IMR-90 (cell line): ENCODE data around the gene CLEC10A. TPM values are rescaled to one million over a fixed set of nuclear protein-coding genes. Genes with fewer than 3 reads are reported as not detected.

Source experiments
- ATAC-seq: fragments of 200-7000 bp; cut with Tn5 transposase; 2 replicates; pipeline ENCODE4 v1.9.1; 2020; ENCODE audit warnings: low read depth, mild to moderate bottlenecking, moderate library complexity
- BruUV-seq: library from RNA; stranded (reverse); fragments of 400-500 nt; replicated peaks from 2 replicates; lab custom pipeline; 2021; lab: Mats Ljungman, UMichigan
- CTCF ChIA-PET: fragments of 300-600 bp; formaldehyde crosslinking; extraction: SDS; loops from one replicate; lab custom pipeline; 2021; ENCODE audit warnings: antibody characterized with exemption; lab: Yijun Ruan, JAX
- POLR2A ChIA-PET: fragments of 300-600 bp; sonication (Branson Sonifier 250); formaldehyde crosslinking; loops from one replicate; lab custom pipeline; 2022; ENCODE audit warnings: antibody characterized with exemption; ENCODE audit not compliant: unreplicated experiment; lab: Charles Lee
- DNase-seq: peaks from one replicate; pipeline ENCODE4 v3.0.0; 2013
- H2AFZ ChIP-seq: replicated peaks from 2 replicates; pipeline ENCODE3; 2013; ENCODE audit warnings: low read length, mild to moderate bottlenecking; ENCODE audit not compliant: poor library complexity
- H2AK5ac ChIP-seq: 2 replicates; pipeline ENCODE4 v1.6.1; 2013; ENCODE audit warnings: low read depth, low read length, inconsistent platforms
- H2AK9ac ChIP-seq: replicated peaks from 2 replicates; pipeline ENCODE3; 2013; ENCODE audit warnings: mild to moderate bottlenecking, low read depth, low read length, moderate library complexity; ENCODE audit not compliant: poor library complexity
- H2BK120ac ChIP-seq: 2 replicates; pipeline ENCODE4 v1.6.1; 2013; ENCODE audit warnings: low read depth, low read length, inconsistent platforms
- H2BK15ac ChIP-seq: 3 replicates; pipeline ENCODE4 v1.6.1; 2013; ENCODE audit warnings: low read depth, low read length, inconsistent platforms
- H2BK20ac ChIP-seq: 2 replicates; pipeline ENCODE4 v1.6.1; 2013; ENCODE audit warnings: low read depth, mild to moderate bottlenecking, inconsistent platforms, low read length, moderate library complexity
- H2BK5ac ChIP-seq: 2 replicates; pipeline ENCODE4 v1.6.1; 2013; ENCODE audit warnings: mild to moderate bottlenecking, low read depth, low read length, inconsistent platforms; ENCODE audit not compliant: poor library complexity, severe bottlenecking
- H3K14ac ChIP-seq: replicated peaks from 2 replicates; pipeline ENCODE4 v1.6.1; 2013; ENCODE audit warnings: low read depth, low read length, inconsistent platforms
- H3K18ac ChIP-seq: 2 replicates; pipeline ENCODE4 v1.6.1; 2013; ENCODE audit warnings: low read depth, low read length, control low read depth
- H3K23ac ChIP-seq: 2 replicates; pipeline ENCODE4 v1.6.1; 2013; ENCODE audit warnings: low read depth, low read length, inconsistent platforms
- H3K27ac ChIP-seq: 2 replicates; pipeline ENCODE4 v1.5.1; 2013; ENCODE audit warnings: mild to moderate bottlenecking, control low read depth, low read length; ENCODE audit not compliant: insufficient read depth
- H3K27me3 ChIP-seq: 2 replicates; pipeline ENCODE4 v1.6.1; 2013; ENCODE audit warnings: low read length; ENCODE audit not compliant: control insufficient read depth, insufficient read depth
- H3K36me3 ChIP-seq: 2 replicates; pipeline ENCODE4 v1.6.1; 2013; ENCODE audit warnings: low read length, mixed read lengths; ENCODE audit not compliant: control insufficient read depth, insufficient read depth
- H3K4ac ChIP-seq: 2 replicates; pipeline ENCODE4 v1.6.1; 2013; ENCODE audit warnings: low read depth, low read length, inconsistent platforms
- H3K4me1 ChIP-seq: 2 replicates; pipeline ENCODE4 v1.6.1; 2013; ENCODE audit warnings: low read length, mixed read lengths; ENCODE audit not compliant: control insufficient read depth, insufficient read depth
- H3K4me2 ChIP-seq: 2 replicates; pipeline ENCODE4 v1.6.1; 2013; ENCODE audit warnings: low read depth, mild to moderate bottlenecking, control low read depth, low read length, moderate library complexity
- H3K4me3 ChIP-seq: 2 replicates; pipeline ENCODE4 v1.5.1; 2013; ENCODE audit warnings: low read depth, mild to moderate bottlenecking, control low read depth, low read length, moderate library complexity; ENCODE audit not compliant: insufficient read depth
- H3K56ac ChIP-seq: 2 replicates; pipeline ENCODE4 v1.6.1; 2013; ENCODE audit warnings: low read length, inconsistent platforms; ENCODE audit not compliant: insufficient read depth; ENCODE audit errors: extremely low read depth
- H3K79me1 ChIP-seq, 2 experiments: 2 replicates each; pipeline ENCODE4 v1.6.1; 2013; ENCODE audit warnings: low read length in 2 of 2, inconsistent platforms in 1 of 2, low read depth in 1 of 2
- H3K9ac ChIP-seq: 2 replicates; pipeline ENCODE4 v1.6.1; 2013; ENCODE audit warnings: low read depth, low read length, control low read depth
- H3K9me1 ChIP-seq: 2 replicates; pipeline ENCODE4 v1.6.1; 2013; ENCODE audit warnings: low read length, inconsistent platforms; ENCODE audit not compliant: insufficient read depth
- H3K9me3 ChIP-seq: 2 replicates; pipeline ENCODE4 v1.6.1; 2013; ENCODE audit warnings: low read length; ENCODE audit not compliant: control insufficient read depth, insufficient read depth
- H4K20me1 ChIP-seq: 2 replicates; pipeline ENCODE4 v1.6.1; 2013; ENCODE audit warnings: low read length, inconsistent platforms; ENCODE audit not compliant: insufficient read depth
- H4K5ac ChIP-seq: 2 replicates; pipeline ENCODE4 v1.6.1; 2013; ENCODE audit warnings: mild to moderate bottlenecking, low read depth, low read length, control low read depth
- H4K8ac ChIP-seq, 2 experiments: 2 replicates each; pipeline ENCODE4 v1.6.1; 2013; ENCODE audit warnings: low read depth in 2 of 2, low read length in 2 of 2, control low read depth in 1 of 2, inconsistent platforms in 1 of 2
- H4K91ac ChIP-seq: 2 replicates; pipeline ENCODE4 v1.6.1; 2013; ENCODE audit warnings: low read depth, low read length, inconsistent platforms; ENCODE audit not compliant: insufficient read depth
- BHLHE40 ChIP-seq: fragments of 150-350 bp; IDR thresholded peaks from 2 replicates; pipeline ENCODE4 v1.6.1; 2016; ENCODE audit warnings: mild to moderate bottlenecking, low read depth, low read length
- CEBPB ChIP-seq: IDR thresholded peaks from 2 replicates; pipeline ENCODE4 v1.6.1; 2012; ENCODE audit warnings: low read depth, low read length, improper control_type of control experiment
- CHD1 ChIP-seq: IDR thresholded peaks from 2 replicates; pipeline ENCODE4 v1.6.1; 2012; ENCODE audit warnings: low read depth, low read length, improper control_type of control experiment
- CTCF ChIP-seq: conservative IDR thresholded peaks from 2 replicates; pipeline ENCODE4 v1.5.1; 2012; ENCODE audit warnings: mild to moderate bottlenecking, low read depth, low read length, improper control_type of control experiment
- ELK1 ChIP-seq: fragments of 150-350 bp; IDR thresholded peaks from 2 replicates; pipeline ENCODE4 v1.6.1; 2016; ENCODE audit warnings: low read depth, mild to moderate bottlenecking, low read length, moderate library complexity, borderline replicate concordance
- FOS ChIP-seq: fragments of 150-350 bp; IDR thresholded peaks from 2 replicates; pipeline ENCODE4 v1.6.1; 2016; ENCODE audit warnings: low read depth, low read length
- NFE2L2 ChIP-seq: fragments of 150-350 bp; IDR thresholded peaks from 2 replicates; pipeline ENCODE4 v1.6.1; 2016; ENCODE audit warnings: low read depth, mild to moderate bottlenecking, low read length
- POLR2A ChIP-seq: IDR thresholded peaks from 2 replicates; pipeline ENCODE4 v1.6.1; 2012; ENCODE audit warnings: mild to moderate bottlenecking, low read depth, low read length
- RAD21 ChIP-seq: IDR thresholded peaks from 2 replicates; pipeline ENCODE4 v1.6.1; 2012; ENCODE audit warnings: low read length, improper control_type of control experiment
- RCOR1 ChIP-seq: IDR thresholded peaks from 2 replicates; pipeline ENCODE4 v1.6.1; 2012; ENCODE audit warnings: mild to moderate bottlenecking, low read length, improper control_type of control experiment; ENCODE audit not compliant: insufficient replicate concordance
- RFX5 ChIP-seq: IDR thresholded peaks from 2 replicates; pipeline ENCODE4 v1.8.0; 2012; ENCODE audit warnings: low read depth, mild to moderate bottlenecking, low read length, moderate library complexity
- SMC3 ChIP-seq: fragments of 150-350 bp; IDR thresholded peaks from 2 replicates; pipeline ENCODE4 v1.6.1; 2016; ENCODE audit warnings: low read depth, mild to moderate bottlenecking, antibody characterized with exemption, low read length, moderate library complexity
- USF2 ChIP-seq: fragments of 150-350 bp; IDR thresholded peaks from 2 replicates; pipeline ENCODE4 v1.6.1; 2017; ENCODE audit warnings: mild to moderate bottlenecking, antibody characterized with exemption, low read length, low read depth
- WGBS, 2 experiments: methylation state at CpG; one replicate each; pipeline versions ENCODE4 v1.1.5 to v1.1.7; 2013; ENCODE audit warnings: missing lambda C conversion rate in 2 of 2; ENCODE audit not compliant: insufficient read length in 1 of 2; ENCODE audit errors: extremely low coverage in 2 of 2; 5-methylcytosine and 5-hydroxymethylcytosine counted together
- dilution Hi-C: fragments of 300-500 bp; cut with HindIII; formaldehyde crosslinking; loops from one replicate; pipeline ENCODE4 v1.14.3; 2018; ENCODE audit warnings: low sequenced_read_pairs; ENCODE audit not compliant: unreplicated experiment
- in situ Hi-C: fragments of 300-500 bp; cut with MboI; formaldehyde crosslinking; loops from 3 replicates; pipeline ENCODE4 v1.14.3; 2019; ENCODE audit warnings: low sequenced_read_pairs, inconsistent platforms, mixed read lengths
- intact Hi-C: fragments of 100-400 bp; cut with micrococcal nuclease; formaldehyde crosslinking; loops from 2 replicates; pipeline ENCODE4 v1.10.0; 2022
- polyA plus RNA-seq, 3 experiments: library from polyadenylated mRNA; depleted of rRNA; stranded (reverse); fragments of >200 nt; gene quantifications; 2 replicates each; pipeline ENCODE4 v1.2.3, GENCODE V29; 2012; ENCODE audit warnings: low replicate concordance in 1 of 3
- total RNA-seq: library from RNA; depleted of rRNA; stranded (reverse); fragments of >200 nt; gene quantifications from 2 replicates; pipeline ENCODE4 v1.2.3, GENCODE V29; 2012

CLEC10A gene
- total and polyA plus RNA-seq, 2 of the 4 experiments (the other 2 are of a cell fraction), result not detected

- WGBS, 2 experiments, result 75% methylated on average over 2 of the region's 11 CpGs; no CpG with 5 or more reads in 1 of the 2 experiments
- dilution Hi-C loops (no loop called here), intact Hi-C loops (no loop called here), in situ Hi-C loops (no loop called here)
- Histone ChIP-seq H4K5ac (no peak overlapping the region), H4K8ac (no peak overlapping the region), H3K27ac (no peak overlapping the region), H3K9me3 (no peaks in the 10 kb centered on the region), H2BK5ac (no peak overlapping the region), H3K23ac (no peak overlapping the region), H3K14ac (no peak overlapping the region), H3K9me1 (no peaks in the 10 kb centered on the region), H3K18ac (no peak overlapping the region), H2AK5ac (no peak overlapping the region), H3K4me2 (no peak overlapping the region), H4K91ac (no peak overlapping the region), H3K4me1 (no peaks in the 10 kb centered on the region), H2BK120ac (no peak overlapping the region), H2BK20ac (no peak overlapping the region), H3K27me3 (peaks cover 27% of the 10 kb centered on the region), H3K36me3 (no peaks in the 10 kb centered on the region), H3K4ac (no peak overlapping the region), H2AFZ (no peak overlapping the region), H3K9ac (no peak overlapping the region), H4K20me1 (no peaks in the 10 kb centered on the region; the same call in 1 of the 2 replicates), H2BK15ac (no peak overlapping the region), H2AK9ac (no peak overlapping the region), H3K79me1 (no peaks in the 10 kb centered on the region), H3K56ac (no peak overlapping the region), H3K4me3 (no peak overlapping the region)
- no TSS peak for BruUV-seq
- ATAC-seq (no peak), DNase-seq (no peak)
- no peak for TF ChIP-seq SMC3
- TF ChIP-seq NFE2L2, result no peak
- no peak for TF ChIP-seq RFX5
- TF ChIP-seq POLR2A, result no peak
- no peak for TF ChIP-seq CHD1
- no peak for TF ChIP-seq ELK1
- TF ChIP-seq USF2, result no peak
- TF ChIP-seq RAD21, result no peak
- no peak for TF ChIP-seq FOS
- no peak for TF ChIP-seq BHLHE40
- TF ChIP-seq CTCF, result no peak
- no peak for TF ChIP-seq CEBPB
- TF ChIP-seq RCOR1, result no peak
- POLR2A ChIA-PET, result no interaction called here
- CTCF ChIA-PET, result no interaction called here
Observed at GRCh38 chr17:7119314-7119713, 39.3 kb upstream of the CLEC10A start.
